ENCODE measurements around the gene PPA2. TPM values are rescaled to one million over a fixed set of nuclear protein-coding genes. Genes with fewer than 3 reads are reported as not detected.

PPA2 gene
- total RNA-seq, 1 donor from 2014 or later, result 59.2 TPM

DNA sequence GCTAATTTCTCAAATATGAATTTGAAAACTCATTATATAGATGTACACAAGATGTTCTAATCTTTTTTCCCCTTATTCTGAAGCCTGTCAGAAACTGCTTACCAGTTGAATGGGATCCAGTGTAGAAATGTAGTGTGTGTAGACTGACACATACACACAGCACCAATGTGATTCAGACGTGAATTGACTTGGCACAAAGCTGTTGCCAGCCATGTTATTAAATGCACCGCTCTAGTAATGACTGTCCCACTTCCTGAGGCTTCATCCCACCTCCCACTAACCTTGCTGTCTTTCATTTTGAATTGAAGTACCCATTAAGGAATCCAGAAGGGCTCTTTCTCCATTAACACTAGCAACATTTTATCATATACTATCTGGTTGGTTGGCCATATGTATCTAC lies 146.6 kb downstream of the PPA2 start:
- intact Hi-C loops (cut with micrococcal nuclease), result no loop called here

Other genes starting within 250 kb of the PPA2 start
- gene ARHGEF38, start 78.6 kb upstream of the PPA2 start, total RNA-seq, result not detected in 2 replicates
- 16.7 and 17.2 TPM in 2 replicates for gene INTS12, start 234.6 kb upstream of the PPA2 start, total RNA-seq
- gene GSTCD, start 234.7 kb upstream of the PPA2 start, total RNA-seq, result 13.2 and 15.7 TPM in 2 replicates